HG02938 (cell line): ENCODE measurements around the gene PPP1R9B.

Source experiments
- ATAC-seq: cut with Tn5 transposase; IDR thresholded peaks from one replicate; pipeline ENCODE4 v1.9.1; 2021; ENCODE audit warnings: mild to moderate bottlenecking, moderate library complexity; ENCODE audit not compliant: unreplicated experiment

Gene PPP1R9B

DNA sequence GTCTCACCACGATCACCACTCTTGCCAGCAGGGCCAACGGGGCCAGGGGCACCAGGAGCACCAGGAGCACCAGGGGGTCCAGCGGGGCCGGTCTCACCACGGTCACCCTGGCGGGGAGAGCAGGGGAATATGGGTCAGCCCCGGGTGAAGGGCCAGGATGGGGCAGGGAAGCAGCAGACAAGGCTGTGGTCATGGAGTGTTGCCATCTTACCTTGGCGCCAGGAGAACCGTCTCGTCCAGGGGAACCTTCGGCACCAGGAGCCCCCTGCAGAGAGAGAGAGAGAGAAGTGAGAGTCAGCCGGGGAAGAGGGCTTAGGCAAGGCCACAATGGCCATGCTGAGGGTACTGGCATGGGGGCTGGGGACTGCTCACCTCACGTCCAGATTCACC is 38.0 kb upstream of the PPP1R9B start:
- ATAC-seq: no peak

DNA sequence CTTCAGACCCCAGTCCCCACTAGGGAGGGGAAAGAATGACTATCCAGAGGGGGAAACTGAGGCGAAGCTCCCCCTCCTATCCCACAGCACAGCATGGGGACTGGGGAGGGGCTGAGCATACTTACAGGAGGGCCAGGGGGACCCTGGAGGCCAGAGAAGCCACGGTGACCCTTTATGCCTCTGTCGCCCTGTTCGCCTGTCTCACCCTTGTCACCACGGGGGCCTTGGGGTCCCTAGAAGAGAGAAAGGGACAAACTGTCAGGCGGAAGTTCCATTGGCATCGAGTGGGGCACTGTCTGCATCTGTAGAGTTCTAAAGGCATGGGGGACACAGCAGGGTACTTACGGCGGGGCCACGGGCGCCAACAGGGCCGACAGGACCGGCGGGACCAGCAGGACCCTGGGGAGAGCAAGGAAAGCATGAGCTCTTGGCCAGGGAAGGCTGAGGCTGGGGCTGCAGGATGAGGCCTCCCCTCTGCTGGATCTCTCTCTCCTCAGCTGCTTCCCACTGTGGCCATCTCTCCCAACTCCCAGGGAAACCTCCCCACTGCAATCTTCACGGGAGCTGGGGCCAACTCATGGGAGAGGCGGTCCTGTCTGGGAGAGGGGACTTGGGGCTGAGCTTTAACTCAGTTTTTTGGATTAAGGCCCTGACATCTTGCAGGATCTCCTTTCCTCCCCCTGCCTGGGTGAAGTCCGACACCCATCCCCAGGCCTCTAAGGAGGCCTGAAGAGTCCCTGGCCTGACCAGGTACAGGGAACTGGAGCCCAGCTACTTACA is 37.5 kb upstream of the PPP1R9B start:
- no peak for ATAC-seq

DNA sequence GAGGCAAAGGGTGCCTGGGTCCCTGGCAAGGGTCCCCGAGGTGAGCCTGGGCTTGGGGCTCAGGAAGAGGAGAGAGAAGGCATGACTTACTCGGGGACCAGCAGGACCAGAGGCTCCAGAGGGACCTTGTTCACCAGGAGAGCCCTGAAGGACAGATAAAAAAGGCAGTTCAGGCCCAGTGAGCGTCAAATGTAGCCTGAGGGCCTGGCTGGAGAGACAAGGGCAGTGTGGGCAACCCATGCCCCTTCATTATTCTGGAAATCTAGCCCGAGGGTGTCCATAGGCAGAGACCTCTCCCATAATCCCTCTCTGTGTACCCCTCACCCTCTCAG is 36.9 kb upstream of the PPP1R9B start:
- ATAC-seq: no peak

DNA sequence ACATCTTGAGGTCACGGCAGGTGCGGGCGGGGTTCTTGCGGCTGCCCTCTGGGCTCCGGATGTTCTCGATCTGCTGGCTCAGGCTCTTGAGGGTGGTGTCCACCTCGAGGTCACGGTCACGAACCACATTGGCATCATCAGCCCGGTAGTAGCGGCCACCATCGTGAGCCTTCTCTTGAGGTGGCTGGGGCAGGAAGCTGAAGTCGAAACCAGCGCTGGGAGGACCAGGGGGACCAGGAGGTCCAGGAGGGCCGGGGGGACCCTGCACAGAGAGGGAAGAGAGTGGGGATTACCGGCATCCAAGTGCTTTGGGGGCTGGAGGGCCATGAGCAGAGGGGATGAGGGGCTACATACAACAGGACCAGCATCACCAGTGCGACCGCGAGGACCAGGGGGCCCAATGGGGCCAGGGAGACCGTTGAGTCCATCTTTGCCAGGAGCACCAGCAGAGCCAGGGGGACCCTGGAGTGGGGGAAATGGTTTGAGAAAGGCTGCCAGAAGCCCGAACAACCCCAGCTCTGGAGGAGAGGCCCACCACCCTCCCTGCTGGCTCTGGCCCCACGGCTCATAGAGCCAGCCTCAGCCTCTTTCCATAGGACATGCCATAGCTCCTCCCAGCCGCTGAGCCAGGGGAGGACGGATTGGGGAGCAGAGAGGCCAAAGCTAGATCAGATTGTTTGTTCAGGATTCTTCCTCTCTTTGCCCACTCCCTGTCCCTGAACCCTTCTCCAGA is 36.4 kb upstream of the PPP1R9B start:
- ATAC-seq: no peak

DNA sequence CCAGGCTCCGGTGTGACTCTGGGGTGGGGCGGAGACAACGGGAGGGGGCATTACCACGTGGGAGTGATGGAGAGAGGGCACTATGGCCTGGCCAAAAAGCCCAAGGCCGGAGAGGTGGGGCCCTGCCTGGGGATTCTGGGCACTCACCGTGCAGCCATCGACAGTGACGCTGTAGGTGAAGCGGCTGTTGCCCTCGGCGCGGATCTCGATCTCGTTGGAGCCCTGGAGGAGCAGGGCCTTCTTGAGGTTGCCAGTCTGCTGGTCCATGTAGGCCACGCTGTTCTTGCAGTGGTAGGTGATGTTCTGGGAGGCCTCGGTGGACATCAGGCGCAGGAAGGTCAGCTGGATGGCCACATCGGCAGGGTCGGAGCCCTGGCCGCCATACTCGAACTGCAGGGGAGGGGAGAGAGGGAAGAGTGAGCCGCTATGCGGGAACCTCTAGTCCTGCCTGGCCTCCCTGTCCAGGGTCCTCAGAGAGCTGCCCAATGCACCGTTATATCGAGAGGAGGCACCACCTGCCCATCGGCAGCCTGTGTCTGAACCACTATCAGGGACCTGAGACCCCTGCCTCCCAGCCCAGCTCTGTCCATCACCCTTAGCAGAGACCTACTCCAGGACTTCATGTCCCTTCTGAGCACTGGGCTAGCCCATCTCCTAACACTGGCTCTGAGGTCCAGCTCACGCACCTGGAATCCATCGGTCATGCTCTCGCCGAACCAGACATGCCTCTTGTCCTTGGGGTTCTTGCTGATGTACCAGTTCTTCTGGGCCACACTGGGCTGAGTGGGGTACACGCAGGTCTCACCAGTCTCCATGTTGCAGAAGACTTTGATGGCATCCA is 35.4 kb upstream of the PPP1R9B start:
- no peak for ATAC-seq

DNA sequence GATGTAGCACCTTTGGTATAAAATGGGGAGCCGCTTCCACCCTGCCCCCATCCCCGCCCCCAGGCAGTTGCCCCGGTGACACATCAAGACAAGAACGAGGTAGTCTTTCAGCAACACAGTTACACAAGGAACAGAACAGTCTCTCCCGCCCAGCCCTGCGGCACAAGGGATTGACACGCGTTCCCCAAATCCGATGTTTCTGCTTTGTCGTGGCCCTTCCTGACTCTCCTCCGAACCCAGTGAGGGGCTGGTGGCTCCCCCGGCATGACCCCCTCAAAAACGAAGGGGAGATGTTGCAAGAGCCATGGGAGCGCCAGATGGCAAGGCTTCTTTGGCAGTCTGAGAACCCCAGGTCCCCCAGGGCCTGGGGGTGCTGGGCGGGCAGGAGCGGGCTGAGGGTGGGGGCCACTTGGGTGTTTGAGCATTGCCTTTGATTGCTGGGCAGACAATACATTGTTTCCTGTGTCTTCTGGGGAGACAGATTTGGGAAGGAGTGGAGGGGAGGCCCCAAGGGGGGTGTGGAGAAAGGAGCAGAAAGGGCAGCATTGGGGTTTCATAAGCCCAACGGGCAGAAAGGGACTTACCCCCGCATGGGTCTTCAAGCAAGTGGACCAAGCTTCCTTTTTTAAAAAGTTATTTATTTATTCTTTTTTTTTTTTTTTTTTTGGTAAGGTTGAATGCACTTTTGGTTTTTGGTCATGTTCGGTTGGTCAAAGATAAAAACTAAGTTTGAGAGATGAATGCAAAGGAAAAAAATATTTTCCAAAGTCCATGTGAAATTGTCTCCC is 34.3 kb upstream of the PPP1R9B start:
- ATAC-seq: no peak

DNA sequence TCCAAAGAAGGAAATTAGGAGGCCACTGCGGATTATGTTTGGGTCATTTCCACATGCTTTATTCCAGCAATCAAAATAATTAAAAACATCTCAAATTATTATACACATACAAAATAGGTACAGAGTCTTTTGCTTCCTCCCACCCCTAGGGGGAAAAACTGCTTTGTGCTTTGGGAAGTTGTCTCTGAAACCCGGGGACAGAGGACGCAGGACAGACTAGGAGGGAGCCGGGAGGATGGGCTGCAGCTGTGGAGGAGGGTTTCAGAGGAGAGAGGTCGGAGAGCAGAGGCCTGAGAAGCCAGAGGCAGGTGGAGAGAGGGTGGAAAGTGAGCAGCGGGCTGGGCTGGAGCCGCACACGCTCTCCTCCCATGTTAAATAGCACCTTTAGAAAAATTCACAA is 33.6 kb upstream of the PPP1R9B start:
- ATAC-seq: no peak

DNA sequence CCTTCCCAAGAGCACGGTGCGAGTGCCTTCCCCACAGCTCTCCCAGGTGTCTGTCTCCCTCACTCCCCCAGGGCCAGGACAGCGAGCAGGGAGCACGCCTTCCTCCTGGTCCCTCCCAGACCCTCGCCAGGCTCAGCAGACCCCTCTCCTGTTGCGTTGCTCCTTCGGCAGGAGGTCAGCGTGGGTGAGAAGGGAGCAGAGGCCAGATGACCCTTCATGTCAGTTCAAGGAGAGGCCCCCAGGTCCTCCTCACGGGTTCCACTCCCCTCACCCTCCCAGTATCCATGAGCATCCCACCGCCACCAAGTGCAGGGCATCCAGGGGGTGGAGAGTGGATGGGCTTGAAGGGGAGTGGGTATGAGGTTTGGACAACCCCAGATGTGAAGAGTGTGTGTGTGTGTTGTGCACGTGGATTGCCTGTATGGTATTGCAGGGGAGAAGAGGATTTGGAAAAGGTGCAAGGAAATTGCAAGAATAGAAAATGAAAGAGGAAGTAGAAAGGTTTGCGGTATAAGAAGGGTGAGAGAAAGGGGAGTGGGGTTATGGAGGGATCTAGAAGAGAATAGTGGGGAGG is 33.0 kb upstream of the PPP1R9B start:
- ATAC-seq: no peak

DNA sequence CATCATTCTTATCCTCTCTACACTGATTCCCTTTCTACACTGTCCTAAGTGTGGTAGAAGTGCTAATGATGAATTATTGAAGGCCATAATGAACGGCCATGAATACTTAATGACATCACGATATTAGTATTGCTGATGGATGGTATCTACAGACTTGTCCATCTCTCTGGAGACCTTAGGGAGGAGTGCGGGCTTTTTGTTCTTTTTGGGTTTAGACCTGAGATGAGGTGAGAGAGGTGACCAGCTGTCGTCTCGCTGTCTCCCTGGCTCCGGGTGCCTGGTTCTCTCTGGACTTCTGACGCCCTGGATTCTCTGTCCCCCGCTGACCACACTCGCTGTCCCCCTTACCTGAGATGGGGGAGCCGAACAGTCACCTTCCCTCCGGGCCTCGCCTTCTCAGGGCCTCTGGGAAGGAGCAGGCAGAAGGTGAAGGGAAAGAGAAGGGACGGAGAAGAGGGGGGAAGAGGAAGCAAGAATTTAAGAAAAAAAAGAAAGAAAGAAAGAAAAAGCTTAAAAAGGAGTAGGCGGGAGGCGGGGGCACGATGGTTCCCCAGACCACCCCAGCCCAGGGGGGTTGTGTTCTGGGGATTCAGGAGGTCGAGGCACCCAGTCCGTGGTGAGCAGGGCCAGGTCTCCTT is 32.4 kb upstream of the PPP1R9B start:
- no peak for ATAC-seq

DNA sequence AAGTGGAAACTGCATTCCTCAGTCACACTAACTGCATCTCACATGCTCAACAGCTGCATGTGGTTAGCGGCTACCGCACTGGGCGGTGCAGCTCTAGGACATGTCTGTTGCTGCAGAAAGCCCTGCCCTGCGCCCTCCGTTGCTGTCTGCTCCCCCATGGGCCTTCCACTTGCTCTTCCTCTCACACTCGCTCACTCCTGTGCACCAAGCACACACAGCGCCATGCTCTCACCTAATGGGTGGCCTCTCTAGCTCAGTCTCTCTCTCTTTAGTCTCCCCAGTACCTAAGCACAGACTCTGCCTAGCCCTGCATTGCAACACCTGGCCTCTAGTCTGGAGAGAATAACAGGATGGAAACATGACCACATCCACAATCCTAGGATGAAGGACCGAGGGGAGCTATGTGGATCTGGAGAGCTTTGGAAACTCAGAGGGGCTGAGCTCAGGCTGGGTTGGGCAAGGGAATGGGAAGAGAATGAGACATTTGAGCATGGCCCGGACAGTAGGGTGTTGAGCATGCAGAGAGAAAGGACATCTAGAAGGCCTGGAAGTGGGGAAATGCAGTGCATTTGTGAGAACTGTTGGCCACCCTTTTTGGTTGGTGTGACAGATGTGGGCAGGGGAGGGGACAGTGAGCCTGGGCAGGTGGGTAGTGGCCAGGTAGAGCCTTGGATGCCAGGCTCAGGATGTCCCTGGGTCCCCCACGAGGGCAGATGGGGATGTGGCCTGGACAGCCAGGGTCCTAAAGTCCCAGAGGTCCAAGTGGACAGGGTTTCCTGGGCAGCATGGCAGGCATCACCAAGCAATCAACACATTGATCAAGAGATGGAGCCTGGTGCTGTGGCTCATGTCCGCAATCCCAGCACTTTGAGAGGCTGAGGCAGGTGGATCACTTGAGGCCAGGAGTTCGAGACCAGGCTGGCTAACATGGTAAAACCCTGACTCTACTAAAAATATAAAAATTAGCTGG is 31.4 kb upstream of the PPP1R9B start:
- ATAC-seq: no peak

DNA sequence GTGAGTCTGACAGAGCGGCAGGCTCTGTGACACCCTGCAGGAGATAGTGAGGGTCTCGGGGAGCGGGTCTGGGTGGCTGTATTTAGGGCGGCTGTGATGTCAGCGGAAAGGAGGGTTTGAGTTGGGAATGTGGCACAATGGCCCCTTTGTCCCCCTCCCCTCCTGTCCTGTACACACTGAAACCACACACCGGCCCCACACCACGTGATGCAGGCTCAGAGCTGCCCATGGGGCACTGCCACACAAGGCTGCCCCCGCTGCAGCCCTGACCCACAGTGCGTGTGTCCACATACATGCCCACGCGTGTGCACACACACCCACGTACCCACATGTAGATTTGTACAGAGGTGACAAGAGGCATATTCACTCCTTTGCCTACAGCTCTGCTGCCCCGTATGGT is 30.7 kb upstream of the PPP1R9B start:
- no peak for ATAC-seq

DNA sequence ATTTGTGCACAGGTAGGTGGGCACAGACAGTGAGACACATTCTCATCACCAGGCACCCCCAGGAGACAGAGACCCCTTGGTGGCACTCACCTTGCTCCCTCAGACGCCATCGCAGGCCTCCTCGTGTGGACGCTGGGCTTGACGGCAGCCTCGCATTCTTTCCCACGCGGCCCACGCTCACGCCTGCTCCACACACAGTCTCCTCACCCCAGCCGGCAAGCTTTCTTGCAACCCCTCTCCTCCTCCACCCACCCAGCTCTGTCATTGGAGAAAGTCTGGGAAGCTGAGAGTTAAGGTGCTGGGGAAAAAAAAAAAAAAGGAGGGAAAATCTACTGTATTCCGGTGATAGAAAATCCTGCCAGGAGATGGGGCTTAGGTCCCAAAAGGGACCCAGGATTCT is 30.1 kb upstream of the PPP1R9B start:
- no peak for ATAC-seq

DNA sequence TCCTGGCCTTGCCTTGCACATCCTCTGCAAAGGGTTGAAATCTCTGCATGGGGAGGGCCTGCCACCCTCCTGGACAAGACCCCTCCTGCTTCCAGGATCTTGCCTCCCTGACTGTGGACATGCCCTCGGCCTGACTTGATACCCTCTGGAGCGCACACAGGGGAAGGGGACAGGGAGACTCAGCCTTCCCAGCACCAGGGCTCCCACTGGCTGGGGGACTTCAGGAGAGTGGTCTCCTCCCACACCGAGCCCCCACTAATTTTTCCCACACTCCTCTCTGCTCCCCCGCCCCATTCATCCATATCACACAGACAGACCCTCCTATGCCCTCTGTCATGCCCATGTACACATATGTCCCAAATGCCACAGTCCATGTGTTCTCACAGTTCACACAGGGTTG is 29.6 kb upstream of the PPP1R9B start:
- ATAC-seq: no peak

DNA sequence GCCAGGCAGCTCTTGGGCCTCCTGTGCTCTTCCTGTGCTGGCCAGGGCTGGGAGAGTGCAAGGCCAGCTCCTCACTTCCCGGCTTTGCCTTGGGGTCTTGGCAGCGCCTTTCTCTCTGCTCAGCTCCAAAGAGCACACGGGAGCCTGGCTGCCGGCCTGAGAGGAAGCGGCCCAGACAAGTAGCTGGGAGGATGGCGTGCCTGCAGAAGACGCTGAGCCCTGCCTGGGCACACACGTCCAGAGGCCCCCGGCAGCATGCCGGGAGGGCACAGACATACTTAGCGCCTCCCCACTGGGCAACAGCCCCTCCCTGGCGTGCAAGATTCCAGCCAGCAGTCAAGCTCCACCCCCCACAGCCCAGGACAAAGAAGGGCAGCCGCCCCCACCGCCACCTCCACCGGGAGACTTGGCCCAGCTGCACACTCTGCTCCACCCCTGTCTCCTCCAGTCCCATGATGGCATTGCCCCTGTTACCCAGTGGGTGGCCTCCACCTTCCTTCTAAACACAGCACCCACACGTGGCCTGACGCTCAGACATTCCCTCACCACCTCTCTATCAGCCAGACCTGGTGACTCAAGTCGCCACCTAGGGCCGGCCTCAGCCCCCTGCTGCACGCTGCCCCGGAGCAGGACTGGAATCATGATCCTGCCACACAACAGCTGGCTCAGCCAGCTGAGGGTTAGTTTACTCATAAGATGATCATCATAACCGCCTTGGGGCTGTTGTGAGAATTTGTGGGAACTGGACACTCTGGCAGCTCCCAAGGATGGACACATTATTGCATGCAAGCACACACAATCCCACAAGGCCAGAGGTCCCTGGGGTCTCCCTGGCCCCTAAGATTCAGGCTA is 27.7 kb upstream of the PPP1R9B start:
- ATAC-seq: peak; percentile 58

DNA sequence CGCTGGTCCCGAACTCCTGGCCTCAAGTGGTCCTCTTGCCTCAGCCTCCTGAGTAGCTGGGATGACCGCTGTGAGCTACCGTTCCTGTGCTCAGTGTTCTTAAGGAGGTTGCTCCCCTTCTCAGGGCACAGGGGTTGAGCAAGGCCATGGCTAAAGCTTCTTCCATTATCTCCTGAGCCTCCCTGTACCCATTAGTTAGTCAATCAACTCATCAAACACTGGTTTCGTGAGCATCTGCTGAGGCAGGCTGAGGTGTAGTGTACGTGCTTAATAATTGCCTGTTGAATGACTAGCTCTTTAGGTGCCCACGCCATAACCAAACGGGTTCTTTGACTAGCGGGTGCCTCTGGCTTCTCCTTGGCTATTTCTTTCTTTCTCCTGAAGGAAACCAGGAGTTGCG is 27.0 kb upstream of the PPP1R9B start:
- no peak for ATAC-seq

DNA sequence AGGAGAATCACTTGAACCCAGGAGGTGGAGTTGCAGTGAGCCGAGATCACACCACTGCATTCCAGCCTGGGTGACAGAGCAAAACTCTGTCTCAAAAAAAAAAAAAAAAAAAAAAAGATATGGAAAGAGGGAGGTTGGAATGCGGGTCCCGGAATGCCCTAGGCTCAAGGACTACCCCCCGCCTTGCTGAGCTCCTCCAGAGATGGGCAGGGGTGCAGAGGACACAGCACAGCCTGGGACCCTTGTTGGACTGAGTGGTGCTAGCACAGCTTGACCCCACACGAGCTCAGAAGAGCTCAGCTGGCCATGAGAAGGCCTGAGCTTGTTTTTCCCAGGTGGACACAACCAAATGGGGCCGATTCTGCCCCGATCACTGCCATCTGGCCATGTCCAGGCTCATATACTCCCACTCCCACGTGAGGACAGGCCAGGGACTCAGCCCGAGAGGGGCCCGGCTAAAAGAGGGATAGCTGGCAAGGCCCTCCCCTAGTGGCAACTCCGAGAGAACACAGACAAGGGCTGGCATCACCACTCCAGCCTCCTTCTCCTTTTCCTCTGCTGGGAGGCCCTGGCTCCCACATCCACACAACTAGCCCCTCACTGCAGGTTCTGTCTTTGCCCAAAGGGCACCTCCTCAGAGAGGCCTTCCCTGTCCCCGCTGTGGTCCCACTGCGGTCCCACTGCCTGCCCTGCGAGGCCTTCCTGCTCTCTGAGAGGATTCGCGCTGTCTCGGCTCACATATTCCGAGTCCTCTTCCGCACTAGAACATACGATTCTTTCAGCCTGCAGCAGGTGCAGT is 26.3 kb upstream of the PPP1R9B start:
- ATAC-seq: no peak

DNA sequence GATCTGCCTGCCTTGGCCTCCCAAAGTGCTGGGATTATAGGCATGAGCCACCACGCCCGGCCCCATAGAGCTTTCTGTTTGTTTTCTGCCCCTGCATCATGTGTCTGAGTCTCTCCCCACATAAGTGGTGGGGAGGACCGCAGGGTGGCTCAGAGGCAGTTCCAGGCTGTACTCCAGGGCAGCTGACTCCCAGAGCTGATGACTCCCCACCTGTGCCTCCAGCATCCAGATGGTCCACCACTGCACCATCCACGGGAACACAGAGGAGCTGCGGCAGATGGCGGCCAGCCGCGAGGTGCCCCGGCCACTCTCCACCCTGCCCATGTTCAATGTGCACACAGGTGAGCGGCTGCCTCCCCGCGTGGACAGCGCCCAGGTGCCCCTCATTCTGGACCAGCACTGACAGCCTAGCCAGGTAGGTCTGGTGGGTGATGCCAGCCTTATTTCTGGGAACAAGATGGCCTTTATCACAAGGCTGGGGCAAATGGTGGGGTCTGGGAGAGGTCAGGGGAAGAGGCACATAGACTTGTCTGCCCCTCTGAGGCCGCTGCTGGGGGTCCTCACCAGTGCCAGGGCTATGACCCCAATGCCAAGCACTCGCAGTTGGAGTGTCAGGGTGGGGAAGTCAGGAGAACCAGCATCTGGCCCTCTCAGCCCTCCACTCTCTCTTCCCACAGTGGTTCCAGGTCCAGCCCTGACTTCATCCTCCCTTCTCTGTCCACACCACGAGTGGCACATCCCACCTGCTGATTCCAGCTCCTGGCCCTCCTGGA is 24.7 kb upstream of the PPP1R9B start:
- no peak for ATAC-seq
